Right atrium auricular region (tissue), 2 donors: ENCODE data around the gene PAN3. TPM values are rescaled to one million over a fixed set of nuclear protein-coding genes. Genes with fewer than 3 reads are reported as not detected.

ENCODE experiments used
- DNase-seq: peaks from one replicate; pipeline ENCODE4 v3.0.0-alpha.2; 2019; ENCODE audit warnings: low spot score
- H3K27ac ChIP-seq, 2 donors: fragments of 200-600 bp; sonication (generic); 1 replicate in 1 of 2; 2 replicates in 1 of 2; pipeline ENCODE4 v1.5.1; 2016 to 2019
- H3K27me3 ChIP-seq, 2 donors: fragments of 200-600 bp; sonication (generic); one replicate each; pipeline versions ENCODE4 v1.5.1 to v1.6.0; 2017 to 2019
- H3K36me3 ChIP-seq: fragments of 200-600 bp; sonication (generic); one replicate; pipeline ENCODE4 v1.5.1; 2016
- H3K4me1 ChIP-seq, 2 donors: fragments of 200-600 bp; sonication (generic); one replicate each; pipeline versions ENCODE4 v1.5.1 to v1.6.0; 2017 to 2019
- H3K4me3 ChIP-seq, 2 donors: fragments of 200-600 bp; sonication (generic); 1 replicate in 1 of 2; 2 replicates in 1 of 2; pipeline ENCODE4 v1.5.1; 2017 to 2019; ENCODE audit warnings: mild to moderate bottlenecking in 1 of 2, moderate library complexity in 1 of 2
- H3K9me3 ChIP-seq, 2 donors: fragments of 200-600 bp; sonication (generic); one replicate each; pipeline ENCODE4 v1.5.1; 2019
- total RNA-seq, 2 donors: library from RNA; depleted of rRNA; stranded (reverse); fragments of >200 nt; gene quantifications; one replicate each; pipeline ENCODE4 v1.1.0, GENCODE V29; 2016
- TF ChIP-seq, protein P1 (sequence below), 2 donors: fragments of 200-600 bp; sonication (generic); IDR thresholded peaks; one replicate each; pipeline ENCODE4 v1.5.1; 2019; ENCODE audit warnings: antibody characterized with exemption in 2 of 2

PAN3 gene
- total RNA-seq, 2 donors from 2014 or later, result 8.7 to 12.0 TPM

DNA sequence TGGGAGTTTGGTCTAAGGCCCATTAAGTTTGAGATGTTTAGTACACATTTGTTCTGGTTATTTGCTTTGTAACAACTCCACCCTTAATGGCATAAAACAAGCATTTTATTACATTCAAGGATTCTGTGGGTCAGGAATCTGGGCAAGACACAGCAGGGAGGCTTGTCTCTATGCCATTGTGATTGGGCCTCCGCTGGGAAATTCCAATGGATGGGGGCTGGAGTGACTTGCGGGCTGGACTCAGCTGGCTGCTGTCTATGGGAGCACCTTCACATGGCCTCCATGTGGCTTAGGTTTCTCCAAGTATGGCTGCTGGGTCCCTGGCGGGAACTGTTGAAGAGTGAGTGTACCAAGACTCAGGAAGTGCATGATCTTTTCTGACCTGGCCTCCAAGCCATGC, 159.0 kb downstream of the PAN3 start:
- TF ChIP-seq, protein P1, sequence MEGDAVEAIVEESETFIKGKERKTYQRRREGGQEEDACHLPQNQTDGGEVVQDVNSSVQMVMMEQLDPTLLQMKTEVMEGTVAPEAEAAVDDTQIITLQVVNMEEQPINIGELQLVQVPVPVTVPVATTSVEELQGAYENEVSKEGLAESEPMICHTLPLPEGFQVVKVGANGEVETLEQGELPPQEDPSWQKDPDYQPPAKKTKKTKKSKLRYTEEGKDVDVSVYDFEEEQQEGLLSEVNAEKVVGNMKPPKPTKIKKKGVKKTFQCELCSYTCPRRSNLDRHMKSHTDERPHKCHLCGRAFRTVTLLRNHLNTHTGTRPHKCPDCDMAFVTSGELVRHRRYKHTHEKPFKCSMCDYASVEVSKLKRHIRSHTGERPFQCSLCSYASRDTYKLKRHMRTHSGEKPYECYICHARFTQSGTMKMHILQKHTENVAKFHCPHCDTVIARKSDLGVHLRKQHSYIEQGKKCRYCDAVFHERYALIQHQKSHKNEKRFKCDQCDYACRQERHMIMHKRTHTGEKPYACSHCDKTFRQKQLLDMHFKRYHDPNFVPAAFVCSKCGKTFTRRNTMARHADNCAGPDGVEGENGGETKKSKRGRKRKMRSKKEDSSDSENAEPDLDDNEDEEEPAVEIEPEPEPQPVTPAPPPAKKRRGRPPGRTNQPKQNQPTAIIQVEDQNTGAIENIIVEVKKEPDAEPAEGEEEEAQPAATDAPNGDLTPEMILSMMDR (IDR thresholded peaks at IDR 0.05), result no peak
- no peaks in the 10 kb centered on the region for H3K4me1 ChIP-seq
- H3K9me3 ChIP-seq, result no peaks in the 10 kb centered on the region
- no peak overlapping the region for H3K27ac ChIP-seq
- no peak overlapping the region for H3K4me3 ChIP-seq
- H3K27me3 ChIP-seq, result no peaks in the 10 kb centered on the region
- H3K36me3 ChIP-seq, result peaks cover 17% of the 10 kb centered on the region
- DNase-seq, result no peak

DNA sequence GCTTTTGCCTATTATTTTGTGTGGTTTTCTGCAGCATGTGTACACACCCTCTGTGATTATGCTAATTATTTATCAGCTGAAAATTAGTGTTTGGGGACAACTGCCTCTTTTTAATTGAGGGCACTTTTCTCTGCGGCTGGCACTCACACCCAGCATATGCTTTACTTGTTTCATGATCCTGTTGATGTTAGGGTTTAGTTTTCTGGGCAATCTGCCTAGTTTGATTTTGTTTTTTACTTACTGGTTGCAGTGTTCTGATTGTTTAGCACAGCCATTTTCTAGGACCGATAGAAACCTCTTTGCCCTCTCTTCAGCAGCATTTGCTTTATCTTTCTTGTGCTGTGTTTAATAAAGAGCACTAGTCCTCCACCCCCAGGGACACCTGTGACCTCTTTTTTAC, 161.6 kb downstream of the PAN3 start:
- TF ChIP-seq, protein P1 (IDR thresholded peaks at IDR 0.05), result no peak
- Histone ChIP-seq H3K36me3 (no peaks in the 10 kb centered on the region), H3K4me1 (no peaks in the 10 kb centered on the region), H3K27me3 (no peaks in the 10 kb centered on the region), H3K27ac (no peak overlapping the region), H3K9me3 (no peaks in the 10 kb centered on the region), H3K4me3 (no peak overlapping the region)
- no peak for DNase-seq

DNA sequence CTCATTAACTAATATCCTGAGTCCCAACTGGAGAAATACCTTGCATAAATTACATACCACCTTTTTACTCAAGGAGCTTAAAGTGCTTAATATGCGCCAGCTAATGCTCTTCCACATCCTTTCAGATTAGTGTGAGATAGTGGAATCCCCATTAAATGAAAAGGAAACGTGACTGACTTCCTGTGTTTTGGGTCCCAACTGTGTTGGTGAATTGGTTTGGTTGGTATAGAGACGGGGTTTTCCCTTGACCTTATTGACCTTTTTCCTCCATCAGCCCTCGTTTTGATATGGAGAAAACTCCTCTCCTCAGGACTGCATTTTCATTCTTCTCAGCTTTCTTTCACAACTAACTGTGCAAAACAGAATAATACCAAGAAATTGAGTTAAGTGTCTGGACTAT, 163.5 kb downstream of the PAN3 start:
- Histone ChIP-seq H3K36me3 (no peaks in the 10 kb centered on the region), H3K9me3 (no peaks in the 10 kb centered on the region), H3K4me3 (no peak overlapping the region), H3K4me1 (no peaks in the 10 kb centered on the region), H3K27ac (no peak overlapping the region), H3K27me3 (no peaks in the 10 kb centered on the region)
- TF ChIP-seq, protein P1 (IDR thresholded peaks at IDR 0.05), result no peak
- no peak for DNase-seq

DNA sequence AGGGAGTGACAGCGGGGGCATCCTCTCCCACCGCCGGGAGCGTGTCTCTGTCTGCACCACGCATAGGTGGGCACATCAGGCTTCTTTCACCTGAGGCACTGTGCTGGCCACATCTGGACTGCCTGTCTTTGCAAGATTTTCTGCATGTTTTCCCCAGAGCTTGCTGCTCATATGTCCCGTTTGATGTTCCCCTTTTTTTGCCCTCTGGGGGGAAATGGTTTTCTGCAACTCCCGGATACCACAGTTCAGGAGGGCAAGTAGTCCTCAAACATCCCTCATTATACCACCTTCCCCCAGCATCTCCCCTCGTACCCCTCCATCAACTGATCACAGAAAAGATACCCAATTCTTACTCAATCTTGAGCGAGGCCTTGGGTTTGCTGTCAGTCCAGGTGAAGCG, 168.0 kb downstream of the PAN3 start:
- no peak overlapping the region for H3K27ac ChIP-seq
- TF ChIP-seq, protein P1 (IDR thresholded peaks at IDR 0.05), result no peak
- H3K9me3 ChIP-seq, result no peaks in the 10 kb centered on the region
- no peaks in the 10 kb centered on the region for H3K27me3 ChIP-seq
- DNase-seq, result no peak
- H3K4me3 ChIP-seq, result no peak overlapping the region
- no peaks in the 10 kb centered on the region for H3K4me1 ChIP-seq
- H3K36me3 ChIP-seq, result no peaks in the 10 kb centered on the region

DNA sequence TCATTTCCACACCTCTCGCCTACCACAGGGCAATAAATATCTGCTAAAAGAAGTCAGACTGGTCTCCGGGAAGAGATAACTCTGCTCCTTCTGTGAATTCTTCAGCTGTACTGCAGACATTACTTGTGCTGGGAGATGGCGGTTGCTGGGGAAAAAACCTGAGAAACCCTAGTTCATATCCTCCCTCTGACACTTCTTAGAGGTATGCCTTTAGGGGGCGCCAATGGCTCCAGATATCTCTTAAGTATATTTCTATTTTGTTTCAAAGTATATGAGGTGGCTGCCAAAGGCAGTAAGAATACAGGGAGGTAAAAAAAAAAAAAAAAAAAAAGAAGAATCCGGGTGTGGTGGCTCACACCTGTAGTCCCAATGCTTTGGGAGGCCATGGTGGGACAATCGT, 175.2 kb downstream of the PAN3 start:
- no peaks in the 10 kb centered on the region for H3K9me3 ChIP-seq
- no peaks in the 10 kb centered on the region for H3K4me1 ChIP-seq
- no peak overlapping the region for H3K27ac ChIP-seq
- H3K36me3 ChIP-seq, result no peaks in the 10 kb centered on the region
- no peak for DNase-seq
- TF ChIP-seq, protein P1 (IDR thresholded peaks at IDR 0.05), result no peak
- no peak overlapping the region for H3K4me3 ChIP-seq
- no peaks in the 10 kb centered on the region for H3K27me3 ChIP-seq

DNA sequence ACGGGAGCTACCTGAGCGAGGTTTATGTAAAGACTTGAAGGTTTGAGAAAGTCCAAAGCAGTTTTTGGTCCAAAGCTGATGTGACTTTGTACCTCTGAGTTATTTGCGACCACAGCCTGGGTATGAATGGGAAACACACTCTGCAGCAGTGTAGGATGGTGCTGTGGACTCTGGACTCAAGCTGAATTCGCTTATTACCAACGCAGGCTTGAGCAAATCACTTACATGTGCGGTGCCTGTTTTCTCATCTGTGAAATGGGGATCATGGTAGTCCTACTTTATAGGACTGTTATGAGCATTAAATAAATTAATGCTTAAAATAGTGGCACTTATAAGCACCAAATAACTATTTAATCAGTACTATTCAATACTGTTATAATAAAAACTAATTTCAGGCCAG, 176.5 kb downstream of the PAN3 start:
- TF ChIP-seq, protein P1 (IDR thresholded peaks at IDR 0.05), result no peak

More for the DNA sequence above, 176.5 kb downstream of the PAN3 start:
- Histone ChIP-seq H3K27me3 (no peaks in the 10 kb centered on the region), H3K9me3 (no peaks in the 10 kb centered on the region), H3K4me3 (no peak overlapping the region), H3K4me1 (no peaks in the 10 kb centered on the region), H3K27ac (no peak overlapping the region), H3K36me3 (no peaks in the 10 kb centered on the region)
- no peak for DNase-seq
